Subcutaneous abdominal adipose tissue (tissue), 5 donors: ENCODE measurements around the gene NUP210.

ENCODE experiments used
- H3K27ac ChIP-seq: one replicate; pipeline ENCODE4 v1.7.0; 2013; ENCODE audit warnings: low read depth, mild to moderate bottlenecking, inconsistent platforms, low read length, moderate library complexity
- H3K27me3 ChIP-seq, 5 donors: one replicate each; pipeline ENCODE4 v1.7.0; 2013; ENCODE audit warnings: low read length in 5 of 5, inconsistent platforms in 1 of 5; ENCODE audit not compliant: control insufficient read depth in 5 of 5, insufficient read depth in 4 of 5
- H3K36me3 ChIP-seq, 5 donors: one replicate each; pipeline ENCODE4 v1.7.0; 2013; ENCODE audit warnings: low read length in 5 of 5; ENCODE audit not compliant: control insufficient read depth in 5 of 5, insufficient read depth in 5 of 5
- H3K4me1 ChIP-seq, 5 donors: one replicate each; pipeline ENCODE4 v1.7.0; 2013; ENCODE audit warnings: low read length in 5 of 5, mild to moderate bottlenecking in 3 of 5, moderate library complexity in 1 of 5; ENCODE audit not compliant: control insufficient read depth in 5 of 5, insufficient read depth in 5 of 5
- H3K4me3 ChIP-seq, 5 donors: one replicate each; pipeline ENCODE4 v1.7.0; 2013; ENCODE audit warnings: low read length in 5 of 5, low read depth in 1 of 5
- H3K9ac ChIP-seq, 5 donors: one replicate each; pipeline ENCODE4 v1.7.0; 2013; ENCODE audit warnings: low read length in 5 of 5, mild to moderate bottlenecking in 4 of 5, moderate library complexity in 3 of 5
- H3K9me3 ChIP-seq, 5 donors: one replicate each; pipeline ENCODE4 v1.7.0; 2013; ENCODE audit warnings: low read length in 5 of 5; ENCODE audit not compliant: control insufficient read depth in 5 of 5
- donor health status: healthy.
- donor health status: healthy.
- donor health status: healthy.
- donor health status: healthy.
- donor health status: healthy.

NUP210 gene

DNA sequence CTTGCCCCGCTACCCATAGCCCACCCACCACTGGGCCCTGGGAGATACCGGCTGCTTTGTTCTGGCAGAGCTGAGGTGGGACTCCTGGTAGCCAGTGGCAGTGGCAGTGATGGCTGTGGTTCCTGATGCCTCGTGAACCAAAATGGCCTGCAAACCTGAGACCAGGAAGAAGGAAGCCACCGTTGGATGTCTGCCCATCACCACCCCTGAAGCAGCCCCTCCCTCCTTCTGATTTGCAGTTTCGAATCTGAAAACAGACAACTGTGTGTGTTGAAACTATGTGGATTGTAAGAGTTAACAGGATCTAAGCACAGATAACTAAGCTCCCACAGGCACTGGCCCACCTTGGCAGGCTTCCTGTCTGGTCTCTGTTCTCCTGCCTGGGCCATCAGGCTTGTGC lies 66.6 kb downstream of the NUP210 start:
- Histone ChIP-seq H3K4me3 (no peak overlapping the region), H3K27ac (no peak overlapping the region), H3K36me3 (peaks cover 0 to 3% (median 0%) of the 10 kb centered on the region in 5 donors), H3K4me1 (peaks cover 0 to 8% (median 0%) of the 10 kb centered on the region in 5 donors), H3K9me3 (no peaks in the 10 kb centered on the region), H3K27me3 (peaks cover 0 to 16% (median 5%) of the 10 kb centered on the region in 5 donors), H3K9ac (no peak overlapping the region)

DNA sequence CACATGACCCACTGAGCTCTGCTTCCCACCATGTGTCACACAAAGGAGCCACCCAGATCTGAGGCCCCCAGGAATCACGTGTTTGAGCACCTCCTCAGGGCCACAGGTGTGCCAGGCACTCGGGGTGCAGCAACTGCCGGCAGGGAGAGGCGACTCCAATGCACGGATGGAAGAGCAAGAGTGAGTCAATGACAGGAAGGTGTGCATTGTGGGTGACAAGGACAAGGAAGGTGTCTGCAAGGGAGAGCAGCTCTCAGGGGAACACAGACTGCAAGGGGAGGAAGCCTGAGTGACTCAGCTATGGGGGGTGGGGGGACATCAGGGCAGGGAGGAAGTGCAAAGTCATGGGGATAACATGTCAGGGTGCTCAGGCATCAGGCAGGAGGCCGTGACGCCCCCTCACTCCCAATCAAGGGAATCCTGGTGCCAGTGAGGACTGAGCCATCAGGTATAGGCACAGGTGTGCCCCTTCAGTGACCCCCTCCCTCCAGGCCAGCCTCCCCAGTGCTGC lies 67.4 kb downstream of the NUP210 start:
- Histone ChIP-seq H3K9ac (no peak overlapping the region), H3K9me3 (no peaks in the 10 kb centered on the region), H3K36me3 (peaks cover 0 to 3% (median 0%) of the 10 kb centered on the region in 5 donors), H3K27ac (no peak overlapping the region), H3K4me1 (peaks cover 0 to 14% (median 2%) of the 10 kb centered on the region in 5 donors), H3K27me3 (peaks cover 4 to 18% (median 10%) of the 10 kb centered on the region in 5 donors), H3K4me3 (no peak overlapping the region)

DNA sequence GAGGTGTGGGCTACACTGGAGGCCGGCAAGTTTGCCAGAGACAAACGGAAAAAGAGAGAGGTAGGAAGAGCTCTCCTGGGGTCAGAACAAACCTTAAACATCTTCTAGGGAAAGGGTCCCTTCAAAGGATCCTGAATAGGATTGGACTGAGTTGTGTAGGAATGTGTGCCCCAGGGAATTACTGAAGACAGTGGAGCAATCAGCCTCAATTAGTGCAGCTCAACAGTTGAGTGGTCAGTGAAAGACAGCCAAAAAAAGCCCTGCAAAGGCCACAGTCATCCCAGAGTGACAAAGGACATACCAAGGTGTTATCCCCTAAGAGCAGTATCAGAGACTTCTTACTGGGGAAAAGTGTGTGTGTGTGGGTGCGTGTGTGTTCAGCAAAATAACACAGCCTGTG lies 70.3 kb downstream of the NUP210 start:
- Histone ChIP-seq H3K9me3 (no peaks in the 10 kb centered on the region), H3K9ac (no peak overlapping the region), H3K27me3 (peaks cover 8 to 26% (median 20%) of the 10 kb centered on the region in 5 donors), H3K27ac (no peak overlapping the region), H3K4me3 (no peak overlapping the region), H3K36me3 (peaks cover 0 to 3% (median 0%) of the 10 kb centered on the region in 5 donors), H3K4me1 (peaks cover 0 to 26% (median 11%) of the 10 kb centered on the region in 5 donors)

DNA sequence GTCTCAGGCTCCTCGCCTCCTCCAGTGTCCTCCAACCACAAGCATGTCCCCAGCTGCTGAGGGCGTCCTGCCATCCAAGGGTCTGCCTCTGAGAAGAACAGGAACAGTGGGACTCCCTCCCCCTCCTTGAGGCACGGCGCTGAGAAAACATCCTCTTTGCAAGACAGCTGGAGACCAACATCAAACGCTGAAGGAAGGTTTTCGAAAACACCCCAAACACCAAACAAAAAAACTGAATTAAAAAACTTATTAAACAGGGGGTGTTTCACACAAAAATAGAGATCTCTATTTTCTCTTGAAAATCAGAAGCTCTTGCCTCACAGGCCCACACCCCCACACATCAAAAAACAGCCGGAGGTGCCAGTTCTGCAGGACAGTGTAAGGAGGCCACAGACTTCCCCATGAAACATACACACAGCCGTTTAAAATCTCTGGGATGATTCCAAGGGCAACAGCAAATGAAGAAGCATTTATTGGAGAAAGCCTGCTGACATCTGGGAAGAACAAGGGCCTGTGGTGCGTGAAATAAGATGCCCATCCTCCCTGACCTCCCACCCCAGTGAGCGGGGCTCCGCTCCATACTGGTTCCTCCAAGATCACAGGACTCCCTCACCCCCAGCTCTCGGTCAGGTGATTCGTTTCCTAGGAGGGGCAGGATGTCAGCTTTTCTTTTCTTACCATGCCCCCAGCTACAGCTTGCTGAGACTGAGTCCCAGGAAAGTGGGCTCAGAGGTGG lies 71.3 kb downstream of the NUP210 start:
- Histone ChIP-seq H3K4me1 (peaks cover 0 to 26% (median 11%) of the 10 kb centered on the region in 5 donors), H3K9ac (no peak overlapping the region), H3K4me3 (no peak overlapping the region), H3K27ac (no peak overlapping the region), H3K36me3 (peaks cover 0 to 3% (median 0%) of the 10 kb centered on the region in 5 donors), H3K9me3 (no peaks in the 10 kb centered on the region), H3K27me3 (peaks cover 8 to 26% (median 20%) of the 10 kb centered on the region in 5 donors)

DNA sequence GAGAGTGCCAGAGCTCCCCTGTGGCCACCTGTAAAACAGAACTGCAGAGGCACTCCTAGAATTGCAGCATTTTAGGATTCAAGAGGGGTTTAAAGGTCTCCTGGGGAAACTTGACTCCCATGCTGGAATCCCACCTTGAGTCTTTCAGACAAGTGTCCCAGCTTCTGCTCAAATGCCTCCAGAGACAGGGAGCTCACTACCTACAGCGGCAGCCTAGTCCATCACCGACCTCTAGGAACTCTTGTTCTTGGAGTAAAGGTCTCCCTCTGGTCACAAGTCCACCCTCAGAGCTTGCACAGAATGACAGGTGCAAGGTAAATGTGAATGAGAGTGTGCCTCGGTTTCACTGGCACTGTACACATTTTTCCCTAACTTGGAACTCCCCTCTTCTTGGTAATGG lies 72.0 kb downstream of the NUP210 start:
- Histone ChIP-seq H3K9me3 (no peaks in the 10 kb centered on the region), H3K27ac (no peak overlapping the region), H3K36me3 (peaks cover 0 to 3% (median 0%) of the 10 kb centered on the region in 5 donors), H3K27me3 (peaks cover 11 to 26% (median 20%) of the 10 kb centered on the region in 5 donors), H3K9ac (no peak overlapping the region), H3K4me1 (peaks cover 2 to 26% (median 11%) of the 10 kb centered on the region in 5 donors), H3K4me3 (no peak overlapping the region)

DNA sequence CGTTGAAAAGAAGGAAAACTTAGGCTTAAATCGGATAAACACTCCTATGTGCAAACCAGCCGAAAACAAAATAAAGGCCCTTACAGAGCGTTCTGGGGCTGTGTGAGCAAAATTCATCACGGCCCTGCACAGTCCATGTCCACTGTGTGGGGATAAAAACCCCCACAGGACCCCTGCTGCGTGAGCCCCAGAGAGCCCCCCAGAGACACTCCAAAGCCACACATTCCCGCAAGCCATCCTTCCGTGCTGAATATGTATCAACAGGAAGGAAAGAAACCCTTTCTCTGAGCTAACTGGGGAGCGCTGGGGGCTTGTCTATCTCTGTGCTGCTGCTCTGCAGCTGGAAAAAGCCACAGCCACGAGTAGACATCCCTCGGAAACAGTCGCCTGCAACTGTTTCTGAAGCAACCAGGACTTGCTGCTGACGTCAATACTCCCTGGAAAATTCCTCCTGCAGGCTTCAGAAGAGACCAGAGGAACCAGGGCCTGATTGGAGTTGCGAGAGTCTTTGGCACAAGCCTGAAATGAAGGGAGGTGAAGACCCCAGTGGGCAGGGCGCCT lies 72.7 kb downstream of the NUP210 start:
- Histone ChIP-seq H3K4me3 (no peak overlapping the region), H3K9ac (no peak overlapping the region), H3K36me3 (peaks cover 0 to 3% (median 0%) of the 10 kb centered on the region in 5 donors), H3K9me3 (no peaks in the 10 kb centered on the region), H3K27me3 (peaks cover 11 to 30% (median 20%) of the 10 kb centered on the region in 5 donors), H3K27ac (no peak overlapping the region), H3K4me1 (peaks cover 2 to 26% (median 11%) of the 10 kb centered on the region in 5 donors)

DNA sequence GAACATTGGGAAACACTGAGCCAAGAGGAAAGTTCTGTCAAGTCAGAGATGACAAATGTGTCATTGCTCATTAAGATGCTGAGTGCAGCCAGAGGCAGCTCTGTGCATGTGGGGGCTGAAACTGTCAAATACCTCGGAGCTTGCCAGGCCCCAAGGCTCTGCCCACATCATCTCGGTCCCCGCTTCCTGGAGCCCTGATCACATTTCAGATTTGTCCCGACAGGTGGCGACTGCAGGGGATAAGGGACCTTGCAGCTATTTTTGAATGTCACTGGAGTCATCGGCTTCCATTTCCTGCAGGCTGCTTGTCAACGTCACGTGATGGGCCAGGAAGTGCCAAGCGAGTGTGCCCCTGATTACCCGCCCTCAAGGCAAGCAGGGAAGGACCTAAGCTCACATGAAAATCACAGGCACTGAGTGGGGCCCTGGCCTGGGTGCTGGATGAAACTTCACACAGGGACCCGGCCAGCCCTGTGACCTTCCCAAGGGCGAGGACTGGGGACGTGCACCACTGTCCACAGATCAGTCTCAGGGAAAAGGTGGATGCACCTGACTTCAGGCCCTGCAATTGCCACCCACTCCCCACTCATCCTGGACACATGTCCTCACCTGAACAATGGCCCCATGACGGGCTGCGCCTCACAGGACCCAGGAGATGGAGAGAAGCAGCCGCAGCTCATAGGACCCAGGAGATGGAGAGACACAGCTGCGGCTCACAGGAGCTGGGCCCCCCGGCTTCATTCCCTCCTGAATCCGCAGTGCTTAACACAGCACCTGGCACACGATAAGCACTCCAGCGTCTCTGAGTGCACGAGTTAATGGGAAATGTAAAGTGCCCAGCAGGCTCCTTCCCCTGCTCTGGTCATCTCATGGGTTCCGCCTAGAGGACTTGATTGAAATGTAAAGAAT lies 73.4 kb downstream of the NUP210 start:
- no peak overlapping the region for H3K27ac ChIP-seq
- no peak overlapping the region for H3K4me3 ChIP-seq
- no peak overlapping the region for H3K9ac ChIP-seq
- no peaks in the 10 kb centered on the region for H3K36me3 ChIP-seq
- H3K27me3 ChIP-seq: peaks cover 11 to 34% (median 20%) of the 10 kb centered on the region in 5 donors
- H3K4me1 ChIP-seq: peaks cover 2 to 26% (median 11%) of the 10 kb centered on the region in 5 donors
- H3K9me3 ChIP-seq: no peaks in the 10 kb centered on the region

DNA sequence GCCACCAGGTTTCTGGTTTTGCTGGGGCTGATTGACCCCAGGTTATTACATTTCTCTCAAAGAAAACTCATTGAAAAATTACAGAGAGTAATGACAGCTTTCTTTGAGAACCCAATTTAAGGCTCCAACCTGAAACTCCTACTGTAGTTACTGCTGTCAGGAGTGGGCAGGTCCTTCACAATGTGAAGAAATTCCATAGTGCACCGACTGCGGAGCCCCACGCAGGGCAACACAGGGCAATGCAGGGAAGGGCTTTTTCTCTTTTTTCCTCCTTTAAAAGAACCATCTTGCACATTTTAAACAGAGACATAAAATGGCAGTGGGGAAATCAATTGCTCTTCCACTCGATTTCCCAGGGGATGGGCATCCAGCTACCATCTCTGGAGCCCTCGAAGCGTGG lies 74.3 kb downstream of the NUP210 start:
- Histone ChIP-seq H3K27me3 (peaks cover 11 to 40% (median 20%) of the 10 kb centered on the region in 5 donors), H3K9ac (no peak overlapping the region), H3K4me1 (peaks cover 2 to 26% (median 11%) of the 10 kb centered on the region in 5 donors), H3K9me3 (no peaks in the 10 kb centered on the region), H3K36me3 (no peaks in the 10 kb centered on the region), H3K4me3 (no peak overlapping the region), H3K27ac (no peak overlapping the region)

DNA sequence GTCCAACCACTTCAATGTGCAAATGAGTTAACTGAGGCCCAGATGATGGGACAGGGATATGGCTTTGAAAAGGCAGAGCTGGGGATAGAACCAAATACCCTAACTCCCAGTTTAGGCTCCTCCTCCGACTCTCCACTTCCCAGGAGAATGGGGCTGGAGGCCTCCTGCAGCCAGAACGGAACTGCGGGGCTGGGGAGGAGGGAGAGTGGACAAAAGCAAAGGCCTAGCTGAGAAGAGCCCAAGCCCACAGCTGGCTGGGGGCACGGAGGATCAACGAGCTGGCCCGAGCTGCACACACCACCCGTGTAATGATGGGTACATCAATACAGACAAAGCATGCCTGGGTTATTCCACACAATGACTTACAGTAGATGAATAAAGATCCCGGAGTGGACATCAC lies 74.8 kb downstream of the NUP210 start:
- Histone ChIP-seq H3K4me1 (peaks cover 2 to 26% (median 11%) of the 10 kb centered on the region in 5 donors), H3K27me3 (peaks cover 11 to 42% (median 20%) of the 10 kb centered on the region in 5 donors), H3K9ac (no peak overlapping the region), H3K9me3 (no peaks in the 10 kb centered on the region), H3K27ac (no peak overlapping the region), H3K36me3 (no peaks in the 10 kb centered on the region), H3K4me3 (no peak overlapping the region)
